ENCODE measurements around the gene FAN1. TPM values are rescaled to one million over a fixed set of nuclear protein-coding genes. Genes with fewer than 3 reads are reported as not detected.

Gene FAN1
- total and polyA plus RNA-seq, 9 of the 15 experiments (the other 6 are each of a cell fraction or from before 2014, with no cell fraction given) = 1.5 to 16.8 (median 12.0) TPM

DNA sequence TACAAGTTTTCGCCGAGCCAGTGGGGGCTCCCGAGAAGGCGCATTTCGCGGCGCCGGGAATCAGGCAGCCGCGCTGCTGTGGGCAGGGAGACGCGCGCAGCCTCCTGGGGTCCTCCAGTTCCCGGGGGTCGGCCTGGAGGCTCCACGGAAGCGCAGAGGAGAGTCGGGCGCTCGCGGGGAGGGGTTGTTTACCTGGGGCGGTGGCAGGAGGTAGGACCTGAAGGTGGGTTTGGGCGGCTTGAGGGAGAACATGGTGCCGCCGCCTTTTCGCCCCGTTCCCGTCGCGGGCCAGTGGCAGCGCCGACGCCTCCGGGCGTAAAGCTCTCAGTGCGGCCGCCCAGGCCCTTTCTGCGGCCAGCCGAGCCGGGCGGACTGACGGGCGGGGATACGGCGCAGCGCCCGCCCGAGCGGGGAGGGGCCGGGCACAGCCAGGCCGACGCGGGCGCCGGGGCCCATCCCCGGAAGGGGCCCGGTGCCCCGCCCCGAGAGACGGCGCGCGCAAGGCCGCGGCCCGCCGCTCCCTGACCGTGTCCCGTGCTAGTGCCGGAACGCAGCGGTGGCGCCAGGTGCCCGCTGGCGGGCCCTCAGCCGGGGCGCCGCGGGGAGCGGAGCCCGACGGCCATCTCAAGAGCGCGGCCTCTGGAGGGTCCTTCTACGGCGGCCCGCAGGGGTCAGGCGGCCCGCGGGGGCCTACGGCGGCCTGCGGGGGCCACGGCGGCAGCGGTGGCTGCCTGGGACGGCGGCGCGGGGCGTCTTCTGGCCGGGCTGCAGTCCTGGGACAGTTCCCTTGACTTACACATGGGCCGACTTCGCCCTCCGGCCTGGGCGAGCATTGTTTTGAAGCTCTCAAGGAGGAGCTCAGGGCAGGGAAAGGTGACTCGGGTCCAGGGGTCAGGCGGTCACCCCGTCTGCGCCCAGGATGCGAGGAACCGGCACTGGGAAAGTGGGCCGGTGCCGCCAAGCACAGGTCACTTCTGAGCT, 87.8 kb downstream of the FAN1 start, which contains the start of gene MTMR10 (continued):
- TF ChIP-seq, protein P1, sequence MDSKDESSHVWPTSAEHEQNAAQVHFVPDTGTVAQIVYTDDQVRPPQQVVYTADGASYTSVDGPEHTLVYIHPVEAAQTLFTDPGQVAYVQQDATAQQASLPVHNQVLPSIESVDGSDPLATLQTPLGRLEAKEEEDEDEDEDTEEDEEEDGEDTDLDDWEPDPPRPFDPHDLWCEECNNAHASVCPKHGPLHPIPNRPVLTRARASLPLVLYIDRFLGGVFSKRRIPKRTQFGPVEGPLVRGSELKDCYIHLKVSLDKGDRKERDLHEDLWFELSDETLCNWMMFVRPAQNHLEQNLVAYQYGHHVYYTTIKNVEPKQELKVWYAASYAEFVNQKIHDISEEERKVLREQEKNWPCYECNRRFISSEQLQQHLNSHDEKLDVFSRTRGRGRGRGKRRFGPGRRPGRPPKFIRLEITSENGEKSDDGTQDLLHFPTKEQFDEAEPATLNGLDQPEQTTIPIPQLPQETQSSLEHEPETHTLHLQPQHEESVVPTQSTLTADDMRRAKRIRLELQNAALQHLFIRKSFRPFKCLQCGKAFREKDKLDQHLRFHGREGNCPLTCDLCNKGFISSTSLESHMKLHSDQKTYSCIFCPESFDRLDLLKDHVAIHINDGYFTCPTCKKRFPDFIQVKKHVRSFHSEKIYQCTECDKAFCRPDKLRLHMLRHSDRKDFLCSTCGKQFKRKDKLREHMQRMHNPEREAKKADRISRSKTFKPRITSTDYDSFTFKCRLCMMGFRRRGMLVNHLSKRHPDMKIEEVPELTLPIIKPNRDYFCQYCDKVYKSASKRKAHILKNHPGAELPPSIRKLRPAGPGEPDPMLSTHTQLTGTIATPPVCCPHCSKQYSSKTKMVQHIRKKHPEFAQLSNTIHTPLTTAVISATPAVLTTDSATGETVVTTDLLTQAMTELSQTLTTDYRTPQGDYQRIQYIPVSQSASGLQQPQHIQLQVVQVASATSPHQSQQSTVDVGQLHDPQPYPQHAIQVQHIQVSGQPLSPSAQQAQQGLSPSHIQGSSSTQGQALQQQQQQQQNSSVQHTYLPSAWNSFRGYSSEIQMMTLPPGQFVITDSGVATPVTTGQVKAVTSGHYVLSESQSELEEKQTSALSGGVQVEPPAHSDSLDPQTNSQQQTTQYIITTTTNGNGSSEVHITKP (IDR thresholded peaks at IDR 0.05; ENCODE audit: partially characterized antibody) = no peak
- TF ChIP-seq HIVEP1 (CRISPR knock-in tag; IDR thresholded peaks at IDR 0.05) = no peak
- TF ChIP-seq RBM17 (IDR thresholded peaks at IDR 0.05; ENCODE audit: borderline replicate concordance, low read depth, low read length) = no peak
- TF ChIP-seq SLC30A9 (CRISPR knock-in tag; IDR thresholded peaks at IDR 0.05) = no peak
- TF ChIP-seq, protein P2, sequence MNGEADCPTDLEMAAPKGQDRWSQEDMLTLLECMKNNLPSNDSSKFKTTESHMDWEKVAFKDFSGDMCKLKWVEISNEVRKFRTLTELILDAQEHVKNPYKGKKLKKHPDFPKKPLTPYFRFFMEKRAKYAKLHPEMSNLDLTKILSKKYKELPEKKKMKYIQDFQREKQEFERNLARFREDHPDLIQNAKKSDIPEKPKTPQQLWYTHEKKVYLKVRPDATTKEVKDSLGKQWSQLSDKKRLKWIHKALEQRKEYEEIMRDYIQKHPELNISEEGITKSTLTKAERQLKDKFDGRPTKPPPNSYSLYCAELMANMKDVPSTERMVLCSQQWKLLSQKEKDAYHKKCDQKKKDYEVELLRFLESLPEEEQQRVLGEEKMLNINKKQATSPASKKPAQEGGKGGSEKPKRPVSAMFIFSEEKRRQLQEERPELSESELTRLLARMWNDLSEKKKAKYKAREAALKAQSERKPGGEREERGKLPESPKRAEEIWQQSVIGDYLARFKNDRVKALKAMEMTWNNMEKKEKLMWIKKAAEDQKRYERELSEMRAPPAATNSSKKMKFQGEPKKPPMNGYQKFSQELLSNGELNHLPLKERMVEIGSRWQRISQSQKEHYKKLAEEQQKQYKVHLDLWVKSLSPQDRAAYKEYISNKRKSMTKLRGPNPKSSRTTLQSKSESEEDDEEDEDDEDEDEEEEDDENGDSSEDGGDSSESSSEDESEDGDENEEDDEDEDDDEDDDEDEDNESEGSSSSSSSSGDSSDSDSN (IDR thresholded peaks at IDR 0.05; ENCODE audit: borderline replicate concordance in 1 of 2, low read depth in 2 of 2, low read length in 2 of 2) = peak; percentile 58 to 75
- TF ChIP-seq ZNF764 (CRISPR knock-in tag; IDR thresholded peaks at IDR 0.05; ENCODE audit: low read depth) = no peak
- no peak for TF ChIP-seq PHB2 (IDR thresholded peaks at IDR 0.05; ENCODE audit: low read depth)
- no peak for TF ChIP-seq NFATC3 (IDR thresholded peaks at IDR 0.05)
- no peak for TF ChIP-seq BACH1 (tag; IDR thresholded peaks at IDR 0.05)
- no peak for TF ChIP-seq TGIF2 (CRISPR knock-in tag; IDR thresholded peaks at IDR 0.05)
- TF ChIP-seq MBD2 (IDR thresholded peaks at IDR 0.05; ENCODE audit: borderline replicate concordance, low read depth) = 0 out of 2 replicates have a peak, but pooled peaks have one; percentile 22
- TF ChIP-seq SNIP1 (IDR thresholded peaks at IDR 0.05; ENCODE audit: low read depth) = no peak
- TF ChIP-seq PHB (CRISPR knock-in tag; IDR thresholded peaks at IDR 0.05) = no peak
- TF ChIP-seq POU5F1 (IDR thresholded peaks at IDR 0.05; ENCODE audit: borderline replicate concordance, low read depth, low read length, partially characterized antibody) = peak; percentile 59
- no peak for TF ChIP-seq ZNF57 (CRISPR knock-in tag; IDR thresholded peaks at IDR 0.05)
- peak; percentile 70 for TF ChIP-seq CHD1 (IDR thresholded peaks at IDR 0.05; ENCODE audit: low read length)
- TF ChIP-seq RBM25 (IDR thresholded peaks at IDR 0.05; ENCODE audit: low read depth, low read length, severe bottlenecking) = no peak
- TF ChIP-seq NRF1 (conservative IDR thresholded peaks at IDR 0.05 in 1 of 2, IDR thresholded peaks at IDR 0.05 in 1 of 2) = peak; percentile 65 to 73
- TF ChIP-seq NFIC (IDR thresholded peaks at IDR 0.05) = peak; percentile 35; the same call in 1 of the 2 replicates
- TF ChIP-seq YY1 (IDR thresholded peaks at IDR 0.05; ENCODE audit: borderline replicate concordance in 1 of 3, control insufficient read depth in 1 of 3, extremely low read depth in 1 of 3, insufficient read depth in 3 of 3, insufficient read length in 1 of 3, insufficient replicate concordance in 2 of 3, low read depth in 1 of 3, low read length in 2 of 3) = peak; percentile 5 to 71 (median 70)
